T-helper 9 cell (primary cell): ENCODE measurements around the gene RIN3.

ENCODE experiments used
- DNase-seq: peaks from one replicate; pipeline ENCODE4 v3.0.0-alpha.2; 2020

Gene RIN3

DNA sequence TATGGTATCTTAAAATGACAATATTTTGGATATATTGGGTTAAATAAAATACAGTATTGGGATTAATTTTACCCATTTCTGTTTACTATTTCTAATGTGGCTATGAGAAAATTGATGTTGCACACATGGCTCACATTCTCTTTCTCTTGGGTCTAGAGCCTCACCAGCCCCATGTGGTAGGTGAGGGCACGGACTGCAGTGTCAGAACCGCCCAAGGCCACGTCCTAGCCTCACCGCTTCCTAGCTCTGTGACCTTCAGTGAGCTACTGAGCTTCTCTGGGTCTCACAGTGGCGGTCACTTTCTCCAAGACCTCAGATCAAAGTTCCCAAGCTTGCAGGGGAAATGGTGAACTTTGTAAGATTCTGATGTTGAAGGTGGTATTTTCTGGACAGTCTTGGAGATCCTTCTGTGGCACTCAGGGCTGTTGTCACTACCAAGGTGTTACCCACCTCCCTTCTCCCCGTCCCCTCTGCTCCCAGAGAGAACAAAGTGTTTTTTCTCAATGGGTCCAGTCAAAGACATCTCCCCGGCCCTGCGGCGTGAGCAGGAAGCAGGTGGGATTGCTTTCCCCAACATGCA lies 87.6 kb downstream of the RIN3 start:
- DNase-seq, result no peak

DNA sequence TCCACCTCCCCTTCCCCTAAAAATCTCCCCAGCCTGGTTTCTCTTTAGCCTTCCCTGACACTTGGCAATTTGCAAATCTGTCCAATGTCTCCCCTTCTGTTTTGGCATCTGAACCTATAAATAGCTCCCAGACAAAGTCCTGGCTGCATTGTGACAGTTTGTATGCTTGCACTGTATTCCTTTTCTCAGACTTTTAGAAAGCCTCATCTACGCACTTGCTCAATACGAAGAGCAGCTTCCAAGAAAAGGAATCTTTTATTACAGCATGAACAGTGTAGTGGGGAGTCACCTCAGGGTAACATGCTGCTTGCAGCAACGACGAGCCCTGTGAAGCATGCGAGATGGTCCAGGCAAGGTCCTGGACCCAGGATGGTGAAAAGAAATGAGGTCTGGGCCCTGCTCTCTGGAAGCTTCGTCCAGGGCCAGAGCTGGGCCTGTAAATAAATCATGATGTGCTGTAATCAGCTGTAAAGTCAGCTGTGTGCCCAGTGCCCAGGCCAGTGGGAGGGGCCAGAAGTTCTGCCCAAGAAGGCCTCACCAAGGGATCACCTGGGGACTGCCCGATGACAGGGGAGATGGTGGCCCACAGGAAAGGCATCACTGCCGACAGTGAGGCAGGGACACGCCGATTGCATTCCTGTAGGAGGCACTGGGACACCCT lies 88.3 kb downstream of the RIN3 start:
- DNase-seq, result no peak

DNA sequence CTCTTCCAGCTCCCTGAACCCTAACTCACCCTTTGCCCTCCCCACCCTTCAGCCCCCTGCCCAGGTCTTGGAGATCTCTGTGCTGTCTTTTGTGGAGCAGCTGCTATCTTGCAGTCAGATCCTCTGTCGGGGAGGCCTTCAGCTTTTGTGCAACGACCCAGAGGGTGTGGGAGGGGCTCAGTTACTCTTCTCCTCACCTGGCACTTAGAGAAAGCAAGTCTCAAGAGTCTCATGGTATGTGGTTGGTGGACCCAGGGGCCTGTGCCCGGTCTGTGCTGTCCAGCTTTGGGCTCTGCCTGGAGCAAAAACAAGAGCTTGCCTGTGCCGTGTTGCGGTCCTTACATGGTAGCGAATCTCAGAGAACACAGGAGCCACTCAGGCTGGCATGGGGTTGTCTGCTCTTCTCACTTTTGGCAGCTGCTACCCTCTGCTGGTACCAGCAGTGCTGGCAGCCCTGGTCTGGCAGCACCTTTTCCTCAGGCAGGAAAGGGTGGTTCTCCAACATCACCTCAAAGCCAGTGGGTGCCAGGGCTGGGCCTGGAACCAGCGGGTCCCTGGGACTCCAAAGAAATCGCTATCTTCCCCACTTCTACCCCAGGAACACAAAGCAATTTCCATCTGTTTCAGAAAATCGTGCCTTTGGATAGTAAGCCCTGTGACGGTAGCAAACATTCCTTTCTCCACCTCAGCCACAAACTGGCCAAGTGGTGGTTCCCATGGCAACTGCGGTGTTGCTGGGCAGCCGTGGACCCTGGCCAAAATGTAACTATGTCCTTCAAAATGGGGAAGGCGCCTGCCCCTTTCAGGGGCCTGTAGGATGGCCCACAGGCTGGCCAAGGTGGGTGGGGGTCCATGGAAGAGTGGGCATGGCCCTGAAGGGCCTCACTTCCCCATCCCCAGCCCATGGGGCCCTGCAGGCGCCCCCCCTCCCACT lies 90.0 kb downstream of the RIN3 start:
- peak; percentile 15 for DNase-seq

DNA sequence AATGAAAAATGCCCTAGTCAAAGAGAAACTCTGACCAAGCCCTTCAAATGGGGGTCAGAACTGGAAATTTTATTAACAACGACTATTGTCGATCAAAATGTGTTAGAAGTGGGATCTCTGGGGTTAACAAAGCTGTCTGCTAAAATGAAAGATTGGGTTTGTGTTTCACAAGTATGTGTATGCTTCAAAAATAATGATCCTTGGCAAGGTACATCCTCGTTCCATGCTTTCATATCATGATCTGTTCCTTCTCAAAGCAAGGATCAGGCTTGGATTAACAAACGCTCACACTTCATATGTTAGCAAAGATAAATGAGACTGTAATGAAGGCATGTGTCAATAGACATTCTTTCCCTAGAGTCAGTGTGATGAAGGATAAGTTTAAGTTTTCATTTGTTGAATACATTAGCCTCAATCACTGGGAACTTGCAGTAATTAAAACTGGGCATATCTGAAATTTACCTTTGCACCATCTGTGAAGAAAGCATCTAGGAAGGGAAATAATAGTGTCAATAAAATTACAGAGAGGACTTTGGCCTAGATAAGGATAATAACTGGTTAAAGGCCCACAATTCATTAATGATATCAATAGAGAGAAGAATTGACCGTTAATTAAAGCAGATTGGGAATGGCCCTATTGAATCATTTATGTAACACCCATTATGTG lies 91.8 kb downstream of the RIN3 start:
- DNase-seq, result no peak

DNA sequence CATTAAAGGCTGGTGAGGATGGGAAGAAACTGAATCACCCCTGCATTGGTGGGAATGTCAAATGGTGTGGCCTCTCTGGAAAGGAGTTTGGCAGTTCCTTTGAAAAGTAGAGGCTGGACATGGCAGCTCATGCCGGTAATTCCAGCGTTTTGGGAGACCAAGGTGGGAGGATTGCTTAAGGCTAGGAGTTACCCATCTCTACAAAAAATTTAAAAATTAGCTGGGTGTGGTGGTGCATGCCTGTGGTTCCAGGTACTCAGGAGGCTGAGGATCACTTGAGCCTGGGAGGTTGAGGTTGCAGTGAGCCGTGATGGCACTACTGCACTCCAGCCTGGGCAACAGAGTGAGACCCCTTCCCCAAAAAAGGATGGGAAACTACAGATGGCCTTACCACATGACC lies 93.7 kb downstream of the RIN3 start:
- DNase-seq, result no peak

DNA sequence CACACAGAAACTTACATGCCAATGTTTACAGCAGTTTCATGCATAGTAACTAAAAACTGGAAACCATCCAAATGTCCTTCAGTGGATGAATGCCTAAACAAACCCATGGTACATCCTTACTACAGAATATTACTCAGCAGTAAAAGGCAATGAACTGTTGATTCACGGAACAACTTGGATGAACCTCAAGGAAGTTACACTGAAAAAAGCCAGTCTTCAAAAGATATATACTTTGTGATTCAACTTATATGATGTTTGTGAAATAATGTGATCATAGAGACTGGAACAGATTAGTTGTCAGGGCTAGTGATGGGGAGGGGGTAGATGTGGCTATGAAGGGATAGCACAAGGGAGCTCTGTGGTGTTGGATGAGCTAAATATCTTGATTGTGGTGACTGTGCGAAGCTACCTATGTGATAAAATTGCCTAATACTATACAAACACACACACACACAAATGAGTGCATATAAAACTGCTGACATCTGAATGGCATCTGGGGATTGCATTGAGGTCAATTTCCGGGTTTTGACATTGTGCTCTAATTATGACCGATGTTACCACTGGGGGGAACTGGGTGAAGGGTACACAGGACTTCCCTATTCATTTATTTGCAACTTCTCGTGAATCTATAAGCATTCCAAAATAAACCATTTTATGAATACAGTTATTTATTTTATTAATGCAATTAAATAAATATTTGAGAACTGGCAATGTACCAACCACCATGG lies 94.3 kb downstream of the RIN3 start:
- DNase-seq, result no peak

DNA sequence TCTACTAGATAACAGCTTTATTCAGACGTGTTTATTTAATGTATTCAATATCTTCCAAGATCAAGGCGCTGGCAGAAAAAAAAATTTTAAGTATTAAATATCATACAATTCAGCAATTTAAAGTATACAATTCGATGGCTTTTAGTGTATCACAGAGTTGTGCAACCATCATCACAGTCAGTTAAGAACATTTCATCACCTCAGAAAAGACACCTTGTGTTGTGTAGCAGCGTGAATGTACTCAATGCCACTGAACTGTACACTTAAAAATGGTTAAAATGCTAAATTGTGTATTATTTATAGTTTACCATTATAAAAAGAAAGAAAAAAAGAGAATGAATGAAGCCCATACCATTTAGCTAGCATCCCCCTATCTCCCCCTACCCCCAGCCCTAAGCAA lies 96.4 kb downstream of the RIN3 start:
- no peak for DNase-seq

DNA sequence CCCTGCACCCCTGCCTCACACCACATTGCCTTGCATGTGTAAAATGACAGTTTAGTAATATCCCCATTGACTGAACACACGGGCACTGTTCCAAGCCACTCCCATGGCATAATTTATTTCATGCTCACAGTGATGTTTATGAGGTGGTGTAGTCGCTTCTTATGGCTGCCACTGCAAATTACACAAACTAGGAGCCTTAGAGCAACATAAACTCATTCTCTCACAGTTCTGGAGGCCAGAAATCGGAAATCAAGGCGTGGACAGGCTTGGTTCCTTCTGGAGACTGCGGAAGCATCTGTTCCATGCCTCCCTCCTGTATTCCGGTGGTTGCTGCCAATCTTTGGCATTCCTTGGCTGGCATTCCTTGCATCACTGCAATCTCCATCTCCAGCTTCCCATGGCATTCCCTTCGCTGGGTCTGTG lies 97.3 kb downstream of the RIN3 start:
- no peak for DNase-seq

DNA sequence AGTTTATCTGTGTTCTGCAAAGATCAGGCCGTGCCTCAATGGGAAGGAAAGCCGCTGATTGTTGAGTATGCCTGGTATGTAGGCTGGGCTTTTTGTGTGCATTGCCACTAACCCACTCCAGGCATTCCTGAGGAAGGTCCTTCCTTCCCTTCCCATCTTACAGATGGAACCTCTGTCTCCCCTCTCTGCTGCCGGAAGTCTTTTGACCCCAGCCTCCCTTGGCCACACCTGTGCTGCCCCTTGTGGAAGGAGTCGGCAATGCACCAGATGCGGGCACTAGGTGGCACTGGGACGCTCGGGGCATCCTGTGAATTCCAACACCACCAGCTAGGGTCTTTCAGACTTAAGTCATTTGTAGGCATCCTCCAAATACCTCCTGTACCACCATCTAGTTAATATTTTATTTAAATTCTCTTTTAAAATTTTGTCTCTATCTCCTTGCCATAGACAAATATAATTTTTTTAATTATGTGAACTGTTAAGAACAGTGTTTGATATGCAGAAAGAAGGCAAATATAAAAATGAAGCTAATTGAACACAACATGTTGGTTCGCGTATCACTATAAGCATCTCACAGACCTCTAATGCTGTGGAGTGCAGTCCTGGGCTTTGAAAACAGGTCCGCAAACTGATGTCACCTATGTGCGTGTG lies 99.6 kb downstream of the RIN3 start:
- peak; percentile 50 for DNase-seq

DNA sequence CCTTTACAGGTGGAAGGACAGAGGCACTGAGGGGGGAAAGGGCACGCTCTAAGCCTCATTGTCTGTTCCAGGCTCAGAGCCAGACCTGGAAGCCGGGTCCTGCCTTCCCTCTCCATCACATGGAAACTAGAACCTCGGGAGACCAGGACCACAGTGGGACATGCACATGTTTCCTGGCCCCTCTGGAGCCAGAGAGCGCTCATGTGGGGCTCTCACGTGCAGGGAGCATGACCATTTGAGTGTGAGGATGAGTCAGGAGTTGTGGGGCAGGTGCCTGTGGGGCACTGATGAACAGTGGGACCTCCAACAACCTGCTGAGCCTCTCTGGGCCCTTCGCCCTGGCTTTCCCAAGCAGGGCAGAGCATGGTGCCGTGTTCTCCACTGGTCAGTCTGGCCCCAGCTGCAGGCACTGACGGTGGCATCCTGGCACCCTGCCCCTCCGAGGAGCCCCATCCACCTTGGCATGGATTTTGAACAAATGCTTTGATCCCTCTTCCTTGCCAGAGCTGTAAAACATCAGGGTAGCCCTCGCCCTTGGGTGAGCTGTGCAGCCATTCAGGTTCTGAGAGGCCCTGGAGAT lies 100.2 kb downstream of the RIN3 start:
- no peak for DNase-seq

DNA sequence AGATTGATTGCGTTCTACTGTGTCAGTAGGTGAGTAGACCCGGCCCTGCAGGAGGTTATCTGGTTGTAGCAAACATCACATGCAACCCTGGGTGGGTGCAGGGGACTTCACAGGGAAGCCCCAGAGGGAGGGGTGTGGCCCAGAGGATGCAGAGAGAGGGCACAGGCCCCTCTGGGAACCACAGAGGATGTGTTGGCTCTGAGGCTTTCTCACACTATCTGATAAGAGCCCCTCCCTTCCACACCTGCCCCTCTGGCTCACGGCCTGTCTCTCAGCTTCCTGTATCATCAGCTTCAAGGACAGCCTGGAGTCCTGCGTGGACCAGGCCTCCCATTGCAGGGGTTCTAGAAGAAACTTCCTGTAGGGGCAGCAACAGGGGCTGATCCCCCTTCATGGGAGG lies 101.9 kb downstream of the RIN3 start:
- DNase-seq, result peak; percentile 52

DNA sequence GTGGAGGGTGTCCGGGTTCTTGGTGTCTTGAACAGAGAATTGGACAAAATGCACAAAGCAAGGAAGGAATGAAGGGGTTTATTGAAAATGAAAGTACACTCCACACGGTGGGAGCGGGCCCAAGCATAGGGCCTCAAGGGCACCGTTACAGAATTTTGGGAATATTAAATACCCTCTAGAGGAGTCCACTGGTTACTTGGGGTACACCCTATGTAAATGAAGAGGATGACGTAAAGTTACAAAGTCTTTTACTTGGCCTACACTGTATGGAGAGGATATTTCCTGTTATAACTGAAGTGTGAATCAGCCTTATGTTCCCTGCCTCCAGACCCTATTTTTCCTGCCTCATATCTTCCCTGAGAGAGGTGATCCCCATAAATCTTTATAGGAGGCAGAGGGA lies 102.6 kb downstream of the RIN3 start:
- no peak for DNase-seq

DNA sequence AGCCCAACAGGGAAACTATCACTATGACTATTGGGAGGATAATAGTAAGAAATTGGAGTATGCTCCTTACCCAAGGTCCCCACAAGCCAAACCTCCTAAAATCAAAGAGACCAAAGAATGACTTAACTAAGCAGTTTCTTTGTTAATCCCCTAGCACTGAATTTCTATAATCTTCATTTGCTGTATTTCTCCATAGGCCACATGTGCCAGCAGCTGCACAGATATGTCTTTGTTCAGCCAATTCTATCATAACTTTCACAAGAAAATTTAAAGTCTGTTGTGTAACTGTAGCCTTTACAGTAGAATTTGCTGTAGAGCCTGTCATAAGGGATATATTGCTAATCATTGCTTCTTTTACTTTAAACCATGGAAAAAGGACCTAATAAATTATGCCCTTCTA lies 104.0 kb downstream of the RIN3 start:
- no peak for DNase-seq

DNA sequence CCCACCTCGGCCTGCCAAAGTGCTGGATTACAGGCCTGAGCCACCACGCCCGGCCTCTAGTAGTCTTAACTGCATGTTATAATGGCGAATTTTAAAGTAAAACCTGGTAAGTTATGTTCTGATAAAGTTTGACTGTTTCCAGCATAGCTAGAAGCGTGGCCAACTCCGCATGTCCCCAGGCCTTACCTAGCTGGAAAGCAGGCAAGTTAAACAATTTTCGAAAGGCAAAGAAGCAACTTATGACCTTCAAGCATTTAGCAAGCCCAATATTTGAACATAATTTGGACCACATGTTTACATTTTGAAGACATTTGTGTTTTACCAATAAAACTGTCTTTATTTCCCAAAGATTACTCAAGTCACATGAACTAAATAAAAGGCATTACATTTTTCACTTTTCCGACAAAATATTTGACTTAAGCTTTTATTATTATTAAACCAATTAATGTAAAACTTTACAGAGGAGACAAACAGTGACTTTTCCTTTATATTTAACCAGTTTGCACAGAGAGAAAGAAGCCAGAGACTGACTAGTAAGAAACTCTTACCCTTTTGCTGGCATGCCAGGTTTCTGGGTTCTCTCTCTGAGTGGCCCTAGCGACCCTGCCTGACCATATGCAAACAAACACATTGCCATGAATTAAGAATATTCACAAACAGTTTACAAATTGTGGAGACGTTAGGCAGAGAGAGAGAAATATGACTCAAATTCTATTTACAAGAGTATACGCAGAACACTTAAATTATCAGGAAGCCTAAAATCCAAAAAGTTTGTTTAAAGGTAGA lies 106.3 kb downstream of the RIN3 start:
- DNase-seq, result no peak

DNA sequence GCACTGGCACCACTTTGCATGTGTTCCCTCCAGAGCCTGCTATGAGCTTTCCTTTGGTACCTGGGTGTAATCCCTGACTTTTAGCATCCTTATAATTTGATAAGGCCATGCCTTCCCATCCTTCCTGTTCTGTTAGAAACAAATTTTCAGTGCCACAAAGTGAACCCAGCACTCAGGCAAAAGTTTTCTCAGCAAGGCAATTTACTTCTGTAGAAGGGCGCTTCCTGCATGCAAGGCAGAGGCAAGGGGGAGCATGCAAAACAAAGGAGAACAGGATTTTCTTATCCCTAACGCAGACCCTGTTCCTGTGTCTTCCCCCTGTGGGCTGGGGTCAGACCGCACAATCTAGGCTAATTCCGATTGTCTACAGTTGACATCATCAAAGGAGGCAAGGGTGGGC lies 108.7 kb downstream of the RIN3 start:
- DNase-seq, result no peak

DNA sequence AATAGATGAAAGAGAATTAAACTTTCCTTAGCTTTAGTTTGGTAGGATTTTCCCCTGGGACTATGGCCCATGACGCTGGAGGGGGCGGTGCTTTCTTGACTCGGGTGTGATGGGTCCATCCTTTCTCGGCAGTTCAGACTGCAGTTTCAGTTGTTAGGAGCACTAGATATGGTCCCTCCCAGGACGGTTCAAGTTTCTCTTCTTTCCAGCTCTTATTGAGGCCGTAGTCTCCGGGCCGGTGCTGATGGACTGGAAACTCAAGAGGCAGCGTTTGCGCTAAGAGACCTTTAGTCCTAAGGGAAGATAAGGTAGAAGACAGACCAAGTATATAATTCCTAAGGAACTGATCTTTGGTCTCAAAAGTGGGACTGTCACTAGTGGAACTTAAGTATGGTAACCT lies 111.2 kb downstream of the RIN3 start:
- no peak for DNase-seq

DNA sequence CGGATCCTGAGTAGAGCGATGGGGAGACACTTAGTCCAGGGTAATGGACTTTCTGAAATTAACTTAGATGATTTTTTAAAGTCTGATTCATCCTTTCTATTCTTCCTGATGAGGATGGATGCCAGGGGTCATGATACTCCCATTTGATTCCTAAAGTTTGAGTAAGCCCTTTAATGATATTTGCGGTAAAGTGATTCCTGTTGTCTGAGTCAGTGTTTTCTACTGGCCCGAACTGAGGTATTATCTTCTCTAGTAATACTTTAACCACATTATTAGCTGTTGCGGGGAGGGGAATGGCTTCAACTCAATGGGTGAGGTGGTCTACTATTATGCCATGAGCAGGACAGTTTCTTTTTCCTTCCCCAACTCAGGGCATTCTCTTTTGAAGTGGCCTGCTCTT lies 111.6 kb downstream of the RIN3 start:
- DNase-seq, result no peak

DNA sequence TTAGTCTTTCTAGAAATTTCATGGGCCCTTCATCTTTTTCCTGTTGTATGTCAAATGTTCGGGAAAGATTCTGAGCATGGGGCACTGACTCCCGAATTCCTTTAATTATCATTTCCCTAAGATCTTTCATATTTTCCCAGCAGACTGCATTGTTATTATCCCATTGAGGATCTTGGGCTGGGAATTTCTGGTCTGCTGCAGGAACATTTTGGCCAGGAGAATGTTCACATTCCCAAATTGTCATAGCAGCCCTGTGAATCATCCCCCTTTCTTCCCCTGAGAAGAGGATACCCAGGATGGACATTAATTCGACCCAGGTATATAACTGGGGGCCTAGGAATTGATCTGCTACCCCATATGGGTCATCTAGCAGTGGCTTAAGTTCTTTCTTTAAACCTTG lies 112.5 kb downstream of the RIN3 start:
- no peak for DNase-seq

DNA sequence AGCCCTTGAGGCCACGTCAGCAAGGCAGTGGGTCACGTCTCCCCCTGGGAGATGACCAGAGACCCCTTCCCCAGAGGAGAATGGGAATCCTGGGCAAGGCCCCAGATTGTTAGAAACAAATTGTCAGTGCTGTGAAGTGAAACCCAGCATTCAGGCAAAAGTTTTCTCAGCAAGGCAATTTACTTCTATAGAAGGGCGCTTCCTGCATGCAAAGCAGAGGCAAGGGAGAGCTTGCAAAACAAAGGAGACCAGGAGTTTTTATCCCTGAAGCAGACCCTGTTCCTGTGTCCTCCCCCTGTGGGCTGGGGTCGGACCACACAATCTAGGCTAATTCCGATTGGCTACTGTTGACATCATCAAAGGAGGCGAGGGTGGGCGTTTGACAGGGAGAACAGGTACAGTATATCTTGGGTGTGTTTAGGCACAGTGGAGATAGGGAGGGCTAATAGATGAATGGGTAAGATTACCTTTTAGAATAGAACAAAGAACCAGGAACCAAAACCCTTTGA lies 114.2 kb downstream of the RIN3 start:
- no peak for DNase-seq

DNA sequence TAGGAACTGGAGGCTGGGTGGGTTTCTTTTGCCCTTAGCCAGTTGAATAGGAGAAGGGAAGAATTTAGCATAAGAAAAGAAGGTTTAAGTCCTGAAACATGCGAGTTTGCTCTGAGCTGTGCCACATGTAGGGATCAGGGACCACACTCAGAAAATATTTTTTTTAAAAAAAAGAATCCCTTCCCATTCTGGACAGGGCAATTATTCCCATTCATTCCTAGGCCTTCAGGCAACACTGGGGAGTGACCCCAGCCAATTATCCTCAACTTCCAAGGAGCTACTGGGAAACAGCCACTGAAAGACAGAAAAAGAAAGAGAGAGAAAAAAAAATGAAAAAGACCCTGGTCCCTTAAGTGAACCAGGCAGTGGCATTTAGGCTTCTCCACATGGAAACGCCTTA lies 115.1 kb downstream of the RIN3 start:
- DNase-seq, result no peak

DNA sequence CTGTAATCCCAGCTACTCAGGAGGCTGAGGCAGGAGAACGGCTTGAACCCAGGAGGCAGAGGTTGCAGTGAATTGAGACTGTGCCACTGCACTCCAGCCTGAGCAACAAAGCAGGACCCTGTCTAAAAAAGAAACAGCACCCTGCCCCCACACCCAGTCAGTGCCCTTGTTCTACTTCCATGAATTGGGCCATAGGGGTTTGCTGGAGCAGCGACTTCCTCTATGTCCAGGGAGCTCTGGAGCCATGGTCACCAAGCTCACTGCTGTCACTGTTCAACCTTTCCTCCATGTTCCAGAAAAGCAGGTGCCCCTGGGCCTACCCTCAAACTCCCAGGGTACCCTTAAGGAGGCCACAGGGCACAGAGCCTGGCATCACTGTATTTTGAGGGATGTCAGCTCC lies 116.8 kb downstream of the RIN3 start:
- no peak for DNase-seq
